Neutrophil (primary cell): ENCODE data around the gene GABBR2.
A peak's percentile ranks its signal among the peaks of the same experiment; 100 is the strongest.

Source experiments
- H3K27ac ChIP-seq: fragments of 200-600 bp; sonication (generic); 2 replicates; pipeline ENCODE4 v1.5.1; 2016; ENCODE audit warnings: mild to moderate bottlenecking, moderate library complexity
- H3K27me3 ChIP-seq: fragments of 200-600 bp; sonication (generic); 2 replicates; pipeline ENCODE4 v1.6.0; 2016; ENCODE audit warnings: mild to moderate bottlenecking
- H3K36me3 ChIP-seq: fragments of 200-600 bp; sonication (generic); 2 replicates; pipeline ENCODE4 v1.5.1; 2017
- H3K4me1 ChIP-seq, 2 experiments: fragments of 200-600 bp in 1 of 2; sonication (generic) in 1 of 2; 1 replicate in 1 of 2; 2 replicates in 1 of 2; pipeline versions ENCODE4 v1.5.1 to v1.6.1; 2013 to 2016; ENCODE audit warnings: low read depth in 1 of 2, low read length in 1 of 2, mild to moderate bottlenecking in 1 of 2, moderate library complexity in 1 of 2; ENCODE audit not compliant: control insufficient read depth in 1 of 2, insufficient read depth in 1 of 2
- H3K4me3 ChIP-seq, 2 experiments: fragments of 200-600 bp in 1 of 2; sonication (generic) in 1 of 2; 1 replicate in 1 of 2; 2 replicates in 1 of 2; pipeline ENCODE4 v1.5.1; 2013 to 2016; ENCODE audit warnings: low read depth in 1 of 2, low read length in 1 of 2, mild to moderate bottlenecking in 1 of 2, moderate library complexity in 1 of 2
- H3K9me3 ChIP-seq: fragments of 200-600 bp; sonication (generic); 2 replicates; pipeline ENCODE4 v1.5.1; 2016
- TF ChIP-seq, protein P1 (sequence below): fragments of 200-600 bp; sonication (generic); IDR thresholded peaks from 2 replicates; pipeline ENCODE4 v1.5.1; 2016; ENCODE audit warnings: antibody characterized with exemption

GABBR2 gene

DNA sequence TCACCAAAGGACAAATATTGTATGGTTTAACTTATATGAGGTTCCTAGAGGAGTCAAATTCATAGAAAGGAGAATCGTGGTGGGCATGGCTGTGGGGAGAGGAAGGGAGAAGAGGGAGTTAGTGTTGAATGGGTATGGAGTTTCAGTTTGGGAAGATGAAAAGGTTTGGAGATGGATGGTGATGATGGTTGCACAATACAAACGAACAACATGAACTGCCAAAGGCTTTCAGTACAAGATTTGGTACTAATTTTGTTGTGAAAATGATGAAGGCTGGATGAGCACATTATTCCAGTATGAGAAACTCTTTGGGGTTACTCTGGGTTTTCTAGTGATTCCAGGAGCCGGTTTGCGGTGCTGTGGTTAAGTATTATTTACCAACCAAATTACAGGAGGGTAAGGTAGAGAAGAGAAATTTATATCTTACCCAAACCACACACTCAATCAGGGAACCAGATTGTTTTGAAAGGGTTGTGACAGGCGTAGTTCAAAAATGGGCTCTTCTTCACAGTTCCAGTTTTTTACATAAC, 341.3 kb downstream of the GABBR2 start:
- TF ChIP-seq, protein P1, sequence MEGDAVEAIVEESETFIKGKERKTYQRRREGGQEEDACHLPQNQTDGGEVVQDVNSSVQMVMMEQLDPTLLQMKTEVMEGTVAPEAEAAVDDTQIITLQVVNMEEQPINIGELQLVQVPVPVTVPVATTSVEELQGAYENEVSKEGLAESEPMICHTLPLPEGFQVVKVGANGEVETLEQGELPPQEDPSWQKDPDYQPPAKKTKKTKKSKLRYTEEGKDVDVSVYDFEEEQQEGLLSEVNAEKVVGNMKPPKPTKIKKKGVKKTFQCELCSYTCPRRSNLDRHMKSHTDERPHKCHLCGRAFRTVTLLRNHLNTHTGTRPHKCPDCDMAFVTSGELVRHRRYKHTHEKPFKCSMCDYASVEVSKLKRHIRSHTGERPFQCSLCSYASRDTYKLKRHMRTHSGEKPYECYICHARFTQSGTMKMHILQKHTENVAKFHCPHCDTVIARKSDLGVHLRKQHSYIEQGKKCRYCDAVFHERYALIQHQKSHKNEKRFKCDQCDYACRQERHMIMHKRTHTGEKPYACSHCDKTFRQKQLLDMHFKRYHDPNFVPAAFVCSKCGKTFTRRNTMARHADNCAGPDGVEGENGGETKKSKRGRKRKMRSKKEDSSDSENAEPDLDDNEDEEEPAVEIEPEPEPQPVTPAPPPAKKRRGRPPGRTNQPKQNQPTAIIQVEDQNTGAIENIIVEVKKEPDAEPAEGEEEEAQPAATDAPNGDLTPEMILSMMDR = no peak
- Histone ChIP-seq H3K27me3 (peaks cover 2% of the 10 kb centered on the region), H3K4me1 (no peaks in the 10 kb centered on the region), H3K36me3 (no peaks in the 10 kb centered on the region), H3K27ac (no peak overlapping the region), H3K9me3 (peaks cover 4% of the 10 kb centered on the region), H3K4me3 (no peak overlapping the region)

DNA sequence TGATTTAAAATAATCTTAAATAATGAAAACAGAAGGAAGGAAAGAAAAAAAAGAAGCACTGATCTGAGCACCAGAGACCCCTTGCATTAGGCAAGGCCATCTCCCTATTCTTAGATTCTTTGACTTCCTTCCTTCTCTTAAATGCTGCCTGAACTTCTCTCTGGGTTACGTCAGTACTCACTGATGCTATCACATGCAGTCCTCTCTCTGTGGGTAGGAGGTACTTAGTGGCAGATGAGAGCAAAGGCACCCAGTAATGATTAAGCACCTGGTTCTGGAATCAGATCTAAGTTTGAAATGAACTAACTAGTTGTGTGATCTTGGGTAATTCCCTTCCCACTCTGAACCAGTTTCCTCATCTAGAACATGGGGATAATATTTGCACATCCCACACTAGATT, 343.0 kb downstream of the GABBR2 start:
- Histone ChIP-seq H3K9me3 (peaks cover 4% of the 10 kb centered on the region), H3K27ac (no peak overlapping the region), H3K36me3 (no peaks in the 10 kb centered on the region), H3K27me3 (peaks cover 12% of the 10 kb centered on the region), H3K4me1 (no peaks in the 10 kb centered on the region), H3K4me3 (no peak overlapping the region)
- TF ChIP-seq, protein P1 = no peak

DNA sequence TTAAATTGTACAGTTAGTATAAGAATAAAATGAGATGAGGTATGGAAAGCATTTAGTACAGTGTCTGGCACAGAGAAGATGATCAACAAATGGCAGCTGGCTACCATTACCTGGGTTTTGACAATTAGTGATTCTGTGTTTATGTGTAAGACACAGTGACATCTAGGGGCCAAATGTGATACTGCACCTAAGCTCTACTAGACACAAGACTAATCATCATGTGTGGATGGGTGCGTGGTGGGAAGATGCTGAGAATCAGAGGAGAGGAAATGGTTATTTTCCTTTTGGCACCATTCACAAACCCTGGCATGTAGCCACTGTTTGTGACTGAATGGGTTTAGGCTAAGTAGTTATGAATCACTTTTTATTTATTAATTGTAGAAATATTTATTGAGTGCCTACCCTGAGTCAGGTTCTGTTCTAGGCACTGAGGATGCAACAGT, 343.5 kb downstream of the GABBR2 start:
- TF ChIP-seq, protein P1 = peak; percentile 47
- no peak overlapping the region for H3K4me3 ChIP-seq
- no peaks in the 10 kb centered on the region for H3K36me3 ChIP-seq
- H3K9me3 ChIP-seq = peaks cover 4% of the 10 kb centered on the region
- H3K27me3 ChIP-seq = peaks cover 17% of the 10 kb centered on the region
- H3K27ac ChIP-seq = no peak overlapping the region
- H3K4me1 ChIP-seq = no peaks in the 10 kb centered on the region

DNA sequence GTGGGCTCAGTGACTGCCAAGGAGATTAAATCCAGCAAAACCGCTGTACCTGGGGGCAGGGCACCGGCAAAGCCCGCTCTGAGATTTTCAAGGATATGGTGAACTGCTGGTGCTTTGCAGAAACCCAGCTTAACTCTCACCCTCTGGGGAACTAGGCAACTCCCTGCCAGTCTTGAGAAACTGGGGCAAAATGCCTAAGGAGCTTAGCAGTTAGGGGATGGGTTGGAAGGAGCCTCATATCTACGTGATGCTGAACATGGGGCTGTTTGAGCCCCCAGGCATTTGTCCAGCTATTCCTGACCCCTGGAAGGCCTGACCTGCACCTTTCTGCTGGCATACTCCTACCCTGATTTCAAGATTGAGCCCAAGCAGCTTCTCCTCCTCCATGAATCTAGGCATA, 344.6 kb downstream of the GABBR2 start:
- peaks cover 18% of the 10 kb centered on the region for H3K27me3 ChIP-seq
- no peaks in the 10 kb centered on the region for H3K36me3 ChIP-seq
- H3K4me3 ChIP-seq = no peak overlapping the region
- H3K9me3 ChIP-seq = peaks cover 4% of the 10 kb centered on the region
- H3K27ac ChIP-seq = no peak overlapping the region
- H3K4me1 ChIP-seq = no peaks in the 10 kb centered on the region
- TF ChIP-seq, protein P1 = no peak

DNA sequence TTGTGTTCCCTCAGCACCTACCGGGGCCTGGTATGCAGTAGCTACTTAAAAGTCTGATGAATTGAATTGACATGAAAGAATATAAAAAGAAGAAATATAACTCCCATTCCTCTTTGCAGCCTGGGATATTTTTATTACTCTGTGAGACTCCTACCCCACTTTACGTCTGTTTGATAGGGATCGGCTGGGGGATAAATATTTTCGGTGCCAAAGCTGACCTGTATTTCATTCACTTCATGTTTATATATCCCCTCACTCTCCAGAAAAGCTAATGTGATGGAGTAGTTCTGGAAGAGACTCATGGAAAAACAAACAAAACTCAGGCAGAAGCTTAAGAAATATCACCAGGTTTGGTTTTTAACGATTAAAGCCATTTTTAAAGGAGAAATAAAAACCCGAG, 345.1 kb downstream of the GABBR2 start:
- peaks cover 18% of the 10 kb centered on the region for H3K27me3 ChIP-seq
- peaks cover 4% of the 10 kb centered on the region for H3K9me3 ChIP-seq
- H3K4me3 ChIP-seq = no peak overlapping the region
- no peaks in the 10 kb centered on the region for H3K36me3 ChIP-seq
- TF ChIP-seq, protein P1 = no peak
- H3K4me1 ChIP-seq = no peaks in the 10 kb centered on the region
- no peak overlapping the region for H3K27ac ChIP-seq
